IMR-90 (cell line): ENCODE data around the gene RBFOX2. TPM values are rescaled to one million over a fixed set of nuclear protein-coding genes. Genes with fewer than 3 reads are reported as not detected.

Source experiments
- ATAC-seq: fragments of 200-7000 bp; cut with Tn5 transposase; 2 replicates; pipeline ENCODE4 v1.9.1; 2020; ENCODE audit warnings: low read depth, mild to moderate bottlenecking, moderate library complexity
- BruUV-seq: library from RNA; stranded (reverse); fragments of 400-500 nt; replicated peaks from 2 replicates; lab custom pipeline; 2021; lab: Mats Ljungman, UMichigan
- CTCF ChIA-PET: fragments of 300-600 bp; formaldehyde crosslinking; extraction: SDS; loops from one replicate; lab custom pipeline; 2021; ENCODE audit warnings: antibody characterized with exemption; lab: Yijun Ruan, JAX
- POLR2A ChIA-PET: fragments of 300-600 bp; sonication (Branson Sonifier 250); formaldehyde crosslinking; loops from one replicate; lab custom pipeline; 2022; ENCODE audit warnings: antibody characterized with exemption; ENCODE audit not compliant: unreplicated experiment; lab: Charles Lee
- DNase-seq: peaks from one replicate; pipeline ENCODE4 v3.0.0; 2013
- H2AFZ ChIP-seq: replicated peaks from 2 replicates; pipeline ENCODE3; 2013; ENCODE audit warnings: low read length, mild to moderate bottlenecking; ENCODE audit not compliant: poor library complexity
- H2AK5ac ChIP-seq: 2 replicates; pipeline ENCODE4 v1.6.1; 2013; ENCODE audit warnings: low read depth, low read length, inconsistent platforms
- H2AK9ac ChIP-seq: replicated peaks from 2 replicates; pipeline ENCODE3; 2013; ENCODE audit warnings: mild to moderate bottlenecking, low read depth, low read length, moderate library complexity; ENCODE audit not compliant: poor library complexity
- H2BK120ac ChIP-seq: 2 replicates; pipeline ENCODE4 v1.6.1; 2013; ENCODE audit warnings: low read depth, low read length, inconsistent platforms
- H2BK15ac ChIP-seq: 3 replicates; pipeline ENCODE4 v1.6.1; 2013; ENCODE audit warnings: low read depth, low read length, inconsistent platforms
- H2BK20ac ChIP-seq: 2 replicates; pipeline ENCODE4 v1.6.1; 2013; ENCODE audit warnings: low read depth, mild to moderate bottlenecking, inconsistent platforms, low read length, moderate library complexity
- H2BK5ac ChIP-seq: 2 replicates; pipeline ENCODE4 v1.6.1; 2013; ENCODE audit warnings: mild to moderate bottlenecking, low read depth, low read length, inconsistent platforms; ENCODE audit not compliant: poor library complexity, severe bottlenecking
- H3K14ac ChIP-seq: replicated peaks from 2 replicates; pipeline ENCODE4 v1.6.1; 2013; ENCODE audit warnings: low read depth, low read length, inconsistent platforms
- H3K18ac ChIP-seq: 2 replicates; pipeline ENCODE4 v1.6.1; 2013; ENCODE audit warnings: low read depth, low read length, control low read depth
- H3K23ac ChIP-seq: 2 replicates; pipeline ENCODE4 v1.6.1; 2013; ENCODE audit warnings: low read depth, low read length, inconsistent platforms
- H3K27ac ChIP-seq: 2 replicates; pipeline ENCODE4 v1.5.1; 2013; ENCODE audit warnings: mild to moderate bottlenecking, control low read depth, low read length; ENCODE audit not compliant: insufficient read depth
- H3K27me3 ChIP-seq: 2 replicates; pipeline ENCODE4 v1.6.1; 2013; ENCODE audit warnings: low read length; ENCODE audit not compliant: control insufficient read depth, insufficient read depth
- H3K36me3 ChIP-seq: 2 replicates; pipeline ENCODE4 v1.6.1; 2013; ENCODE audit warnings: low read length, mixed read lengths; ENCODE audit not compliant: control insufficient read depth, insufficient read depth
- H3K4ac ChIP-seq: 2 replicates; pipeline ENCODE4 v1.6.1; 2013; ENCODE audit warnings: low read depth, low read length, inconsistent platforms
- H3K4me1 ChIP-seq: 2 replicates; pipeline ENCODE4 v1.6.1; 2013; ENCODE audit warnings: low read length, mixed read lengths; ENCODE audit not compliant: control insufficient read depth, insufficient read depth
- H3K4me2 ChIP-seq: 2 replicates; pipeline ENCODE4 v1.6.1; 2013; ENCODE audit warnings: low read depth, mild to moderate bottlenecking, control low read depth, low read length, moderate library complexity
- H3K4me3 ChIP-seq: 2 replicates; pipeline ENCODE4 v1.5.1; 2013; ENCODE audit warnings: low read depth, mild to moderate bottlenecking, control low read depth, low read length, moderate library complexity; ENCODE audit not compliant: insufficient read depth
- H3K56ac ChIP-seq: 2 replicates; pipeline ENCODE4 v1.6.1; 2013; ENCODE audit warnings: low read length, inconsistent platforms; ENCODE audit not compliant: insufficient read depth; ENCODE audit errors: extremely low read depth
- H3K79me1 ChIP-seq, 2 experiments: 2 replicates each; pipeline ENCODE4 v1.6.1; 2013; ENCODE audit warnings: low read length in 2 of 2, inconsistent platforms in 1 of 2, low read depth in 1 of 2
- H3K9ac ChIP-seq: 2 replicates; pipeline ENCODE4 v1.6.1; 2013; ENCODE audit warnings: low read depth, low read length, control low read depth
- H3K9me1 ChIP-seq: 2 replicates; pipeline ENCODE4 v1.6.1; 2013; ENCODE audit warnings: low read length, inconsistent platforms; ENCODE audit not compliant: insufficient read depth
- H3K9me3 ChIP-seq: 2 replicates; pipeline ENCODE4 v1.6.1; 2013; ENCODE audit warnings: low read length; ENCODE audit not compliant: control insufficient read depth, insufficient read depth
- H4K20me1 ChIP-seq: 2 replicates; pipeline ENCODE4 v1.6.1; 2013; ENCODE audit warnings: low read length, inconsistent platforms; ENCODE audit not compliant: insufficient read depth
- H4K5ac ChIP-seq: 2 replicates; pipeline ENCODE4 v1.6.1; 2013; ENCODE audit warnings: mild to moderate bottlenecking, low read depth, low read length, control low read depth
- H4K8ac ChIP-seq, 2 experiments: 2 replicates each; pipeline ENCODE4 v1.6.1; 2013; ENCODE audit warnings: low read depth in 2 of 2, low read length in 2 of 2, control low read depth in 1 of 2, inconsistent platforms in 1 of 2
- H4K91ac ChIP-seq: 2 replicates; pipeline ENCODE4 v1.6.1; 2013; ENCODE audit warnings: low read depth, low read length, inconsistent platforms; ENCODE audit not compliant: insufficient read depth
- NFE2L2 ChIP-seq: fragments of 150-350 bp; IDR thresholded peaks from 2 replicates; pipeline ENCODE4 v1.6.1; 2016; ENCODE audit warnings: low read depth, mild to moderate bottlenecking, low read length
- dilution Hi-C: fragments of 300-500 bp; cut with HindIII; formaldehyde crosslinking; loops from one replicate; pipeline ENCODE4 v1.14.3; 2018; ENCODE audit warnings: low sequenced_read_pairs; ENCODE audit not compliant: unreplicated experiment
- in situ Hi-C: fragments of 300-500 bp; cut with MboI; formaldehyde crosslinking; loops from 3 replicates; pipeline ENCODE4 v1.14.3; 2019; ENCODE audit warnings: low sequenced_read_pairs, inconsistent platforms, mixed read lengths
- intact Hi-C: fragments of 100-400 bp; cut with micrococcal nuclease; formaldehyde crosslinking; loops from 2 replicates; pipeline ENCODE4 v1.10.0; 2022
- polyA plus RNA-seq, 3 experiments: library from polyadenylated mRNA; depleted of rRNA; stranded (reverse); fragments of >200 nt; gene quantifications; 2 replicates each; pipeline ENCODE4 v1.2.3, GENCODE V29; 2012; ENCODE audit warnings: low replicate concordance in 1 of 3
- total RNA-seq: library from RNA; depleted of rRNA; stranded (reverse); fragments of >200 nt; gene quantifications from 2 replicates; pipeline ENCODE4 v1.2.3, GENCODE V29; 2012

Gene RBFOX2
- total and polyA plus RNA-seq, 2 of the 4 experiments (the other 2 are of a cell fraction), result 146 to 178 TPM

GRCh38 chr22:35769974-35770373 lies 258.6 kb downstream of the RBFOX2 start:
- Histone ChIP-seq H3K4ac (no peak overlapping the region), H2BK20ac (no peak overlapping the region), H3K14ac (no peak overlapping the region), H3K4me1 (no peaks in the 10 kb centered on the region; the same call in 1 of the 2 replicates), H4K20me1 (no peaks in the 10 kb centered on the region), H3K27me3 (no peaks in the 10 kb centered on the region), H2AK5ac (no peak overlapping the region), H3K23ac (no peak overlapping the region), H3K9me1 (0 out of 2 replicates have a peak, but pooled peaks cover 5% of the 10 kb centered on the region), H3K9me3 (no peaks in the 10 kb centered on the region), H4K8ac (no peak overlapping the region), H3K56ac (no peak overlapping the region), H2AFZ (no peak overlapping the region), H2BK5ac (no peak overlapping the region), H4K5ac (no peak overlapping the region), H3K4me3 (no peak overlapping the region), H3K9ac (no peak overlapping the region), H2BK15ac (no peak overlapping the region), H4K91ac (no peak overlapping the region), H3K36me3 (peaks cover 3% of the 10 kb centered on the region), H3K4me2 (no peak overlapping the region), H3K27ac (no peak overlapping the region), H3K79me1 (peaks cover 29 to 40% of the 10 kb centered on the region in 2 experiments), H3K18ac (no peak overlapping the region), H2AK9ac (no peak overlapping the region), H2BK120ac (no peak overlapping the region)
- DNase-seq (no peak), ATAC-seq (no peak)
- BruUV-seq, result no TSS peak
- in situ Hi-C loops (no loop called here), dilution Hi-C loops (no loop called here), intact Hi-C loops (loop anchor here (5.0 kb wide), 1 partner anchor 152 kb away; no protein-coding TSS in a partner anchor)
- CTCF ChIA-PET, result no interaction called here
- POLR2A ChIA-PET, result no interaction called here
- TF ChIP-seq NFE2L2, result no peak
